ENCODE results near the gene SMTNL1.
A peak's percentile ranks its signal among the peaks of the same experiment; 100 is the strongest.

SMTNL1 gene

DNA sequence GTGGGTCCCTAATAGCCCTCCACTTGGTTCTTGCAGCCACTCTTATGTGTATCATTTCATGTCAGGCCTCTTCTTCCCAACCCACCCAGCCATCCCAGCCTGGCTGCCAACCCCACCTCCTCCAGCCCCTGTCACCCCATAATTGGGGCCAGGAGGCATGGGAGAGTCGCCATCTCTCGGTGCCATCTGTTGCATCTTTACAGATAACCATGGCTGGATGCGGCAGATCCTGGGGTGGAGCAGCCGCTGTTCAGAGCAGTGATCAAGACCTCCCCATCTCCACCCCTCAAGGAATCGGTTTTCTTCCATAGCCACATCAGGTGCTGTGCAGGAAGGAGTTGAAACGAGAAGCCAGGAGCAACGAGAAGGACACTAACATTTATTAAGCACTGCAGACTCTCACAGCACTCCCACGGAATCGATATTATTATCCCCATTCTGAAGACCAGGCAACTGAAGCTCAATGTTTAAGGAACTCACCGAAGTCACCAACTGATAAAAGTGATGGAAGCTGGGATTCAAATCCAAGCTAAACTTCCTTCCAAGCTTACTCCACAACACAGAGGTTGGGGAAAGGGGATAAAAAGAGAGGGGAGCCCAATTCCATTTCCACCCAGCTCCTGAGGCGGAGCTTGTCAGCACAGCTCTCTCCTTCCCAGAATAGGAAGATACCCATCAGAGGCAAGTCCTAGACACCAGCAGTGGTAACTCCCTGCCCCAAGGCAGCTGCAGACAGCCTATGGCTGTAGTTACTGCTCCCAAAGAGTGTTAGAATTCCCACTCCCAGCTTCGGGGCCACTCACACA lies 24.5 kb upstream of the SMTNL1 start:
- TF ChIP-seq, protein P1, sequence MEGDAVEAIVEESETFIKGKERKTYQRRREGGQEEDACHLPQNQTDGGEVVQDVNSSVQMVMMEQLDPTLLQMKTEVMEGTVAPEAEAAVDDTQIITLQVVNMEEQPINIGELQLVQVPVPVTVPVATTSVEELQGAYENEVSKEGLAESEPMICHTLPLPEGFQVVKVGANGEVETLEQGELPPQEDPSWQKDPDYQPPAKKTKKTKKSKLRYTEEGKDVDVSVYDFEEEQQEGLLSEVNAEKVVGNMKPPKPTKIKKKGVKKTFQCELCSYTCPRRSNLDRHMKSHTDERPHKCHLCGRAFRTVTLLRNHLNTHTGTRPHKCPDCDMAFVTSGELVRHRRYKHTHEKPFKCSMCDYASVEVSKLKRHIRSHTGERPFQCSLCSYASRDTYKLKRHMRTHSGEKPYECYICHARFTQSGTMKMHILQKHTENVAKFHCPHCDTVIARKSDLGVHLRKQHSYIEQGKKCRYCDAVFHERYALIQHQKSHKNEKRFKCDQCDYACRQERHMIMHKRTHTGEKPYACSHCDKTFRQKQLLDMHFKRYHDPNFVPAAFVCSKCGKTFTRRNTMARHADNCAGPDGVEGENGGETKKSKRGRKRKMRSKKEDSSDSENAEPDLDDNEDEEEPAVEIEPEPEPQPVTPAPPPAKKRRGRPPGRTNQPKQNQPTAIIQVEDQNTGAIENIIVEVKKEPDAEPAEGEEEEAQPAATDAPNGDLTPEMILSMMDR (conservative IDR thresholded peaks at IDR 0.05) = no peak
- H3K27ac ChIP-seq = no peak overlapping the region

DNA sequence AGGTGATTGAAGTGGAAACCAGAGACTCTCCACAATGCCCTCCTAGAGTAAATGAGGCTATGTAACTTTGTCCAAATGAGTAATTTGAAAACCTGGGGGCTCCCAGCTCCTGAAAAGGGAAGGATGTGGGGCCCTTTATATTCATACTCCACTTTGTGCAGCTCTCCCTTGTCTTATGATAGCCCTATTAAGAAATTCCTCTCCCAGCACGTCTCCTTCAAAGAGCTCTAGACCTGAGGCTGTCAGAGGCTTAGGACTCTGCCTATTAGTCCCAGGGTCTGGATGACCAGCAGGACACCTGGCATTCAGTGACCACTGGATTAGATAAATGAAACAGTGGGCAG lies 24.0 kb upstream of the SMTNL1 start:
- TF ChIP-seq, protein P1 (conservative IDR thresholded peaks at IDR 0.05) = no peak
- no peak overlapping the region for H3K27ac ChIP-seq

DNA sequence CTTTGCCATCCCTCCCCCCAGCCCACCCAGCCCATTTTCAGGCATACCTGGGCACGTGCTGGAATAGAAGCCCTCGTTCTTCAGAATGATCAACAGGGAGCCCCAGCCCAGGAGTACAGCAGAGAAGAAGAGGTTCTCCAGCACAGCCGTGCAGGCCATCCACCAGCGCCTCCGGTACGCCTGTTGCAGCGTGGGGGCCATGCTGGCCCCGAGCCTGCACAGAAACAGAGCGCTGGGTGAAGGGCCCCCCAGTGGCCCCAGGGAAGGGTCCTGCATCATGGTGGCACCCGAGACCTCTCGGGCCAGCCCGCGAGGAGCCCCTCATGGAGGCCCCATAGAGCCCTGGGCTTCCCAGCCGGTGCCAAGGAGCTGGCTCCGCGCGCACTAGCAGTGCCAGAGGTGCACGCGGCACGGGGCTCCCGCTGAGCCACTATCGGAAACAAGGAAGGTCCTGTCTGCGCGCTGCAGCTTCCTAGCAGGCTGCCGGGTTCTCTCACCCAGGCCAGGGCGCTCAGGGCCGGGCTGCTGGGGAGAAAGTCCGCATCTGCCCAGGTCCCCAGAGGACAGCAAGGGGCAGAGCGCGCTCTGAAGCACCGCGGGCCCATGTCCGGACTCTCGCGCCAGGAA lies 23.4 kb upstream of the SMTNL1 start:
- TF ChIP-seq, protein P1 (conservative IDR thresholded peaks at IDR 0.05) = no peak
- H3K27ac ChIP-seq = peak overlapping the region; percentile 73

DNA sequence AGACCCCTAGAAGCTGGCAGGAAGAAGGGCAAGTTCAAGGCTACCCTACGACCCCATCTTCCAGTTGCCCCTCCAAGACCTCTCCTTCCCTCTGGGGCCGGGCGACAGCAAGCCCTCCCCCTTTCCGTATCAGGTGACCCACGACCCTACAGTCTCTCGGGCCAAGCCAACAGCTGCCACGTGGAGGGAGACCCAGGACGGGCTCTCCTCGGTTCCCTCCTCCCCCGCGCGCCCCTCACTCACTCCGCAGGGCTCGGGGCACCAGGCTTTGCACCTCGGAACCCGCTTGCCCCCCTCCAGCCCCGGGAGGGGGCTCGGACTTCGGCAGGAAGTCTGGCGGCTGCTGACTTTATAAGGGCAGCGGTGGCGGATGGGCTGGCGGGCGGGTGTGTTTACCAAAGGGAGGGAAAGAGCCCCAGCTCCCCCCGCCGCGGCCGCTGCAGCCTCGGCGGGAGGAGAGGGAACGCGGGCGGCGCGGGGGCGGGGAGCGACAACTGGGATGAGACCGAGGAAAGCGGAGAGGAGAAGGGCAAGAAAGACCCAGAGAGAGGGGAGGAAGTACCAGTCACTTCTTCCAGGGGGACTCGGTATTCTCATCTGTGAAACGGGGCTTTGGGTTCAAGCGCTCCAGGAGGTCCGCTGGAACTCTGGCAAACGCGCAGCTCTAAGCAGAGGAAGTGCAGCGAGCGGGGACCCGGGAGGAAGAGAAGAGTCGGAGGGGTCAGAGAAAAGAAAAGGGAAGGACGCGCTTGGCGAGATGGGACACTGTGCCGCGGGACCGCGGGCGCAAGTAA lies 22.7 kb upstream of the SMTNL1 start:
- peak overlapping the region; percentile 73 for H3K27ac ChIP-seq
- TF ChIP-seq, protein P1 (conservative IDR thresholded peaks at IDR 0.05) = no peak

- H3K27ac ChIP-seq = peak within 1 kb of the TSS; percentile 73
- TF ChIP-seq, protein P1 (conservative IDR thresholded peaks at IDR 0.05) = no peak
Observed at GRCh38 chr11:57515332-57516060, 21.9 kb upstream of the SMTNL1 start, which contains the start of gene SLC43A1. Gene SLC43A1 (minus strand): TSS chr11:57515702. CDS start chr11:57514111, 1,591 bp downstream.

DNA sequence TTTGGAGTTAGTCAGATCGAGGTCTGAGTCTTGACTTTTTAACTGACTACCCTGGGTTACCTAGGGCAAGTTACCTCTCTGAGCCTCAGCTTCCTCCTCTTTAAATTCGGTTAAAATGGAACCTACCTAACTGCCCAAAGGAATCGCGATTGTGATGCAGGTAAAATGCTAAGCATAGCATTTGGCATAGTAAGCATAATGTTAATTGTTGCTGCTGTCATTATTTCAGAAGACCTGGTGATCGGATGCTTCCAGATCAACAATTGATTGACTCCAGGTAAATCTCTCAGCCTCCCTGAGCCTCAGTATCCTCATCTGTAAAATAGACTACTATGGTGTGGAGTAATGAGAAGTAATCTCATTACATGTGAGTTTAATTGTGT lies 21.3 kb upstream of the SMTNL1 start:
- TF ChIP-seq, protein P1 (conservative IDR thresholded peaks at IDR 0.05) = no peak
- peak overlapping the region; percentile 73; the same call in 1 of the 2 replicates for H3K27ac ChIP-seq

Data from VCaP (cell line).